NCI-H187 treated with DMSO at 0.1 percent for 48 hours (cell line): ENCODE results near the gene C11orf21.
"Not testable (repeated sequence)": the region's sequence is repeated elsewhere in the genome, so short reads cannot be mapped to it uniquely, and the experiment has no call there.

Source experiments
- DNase-seq: peaks from one replicate; lab custom pipeline; 2025; lab: John Stamatoyannopoulos, UW

Gene C11orf21

DNA sequence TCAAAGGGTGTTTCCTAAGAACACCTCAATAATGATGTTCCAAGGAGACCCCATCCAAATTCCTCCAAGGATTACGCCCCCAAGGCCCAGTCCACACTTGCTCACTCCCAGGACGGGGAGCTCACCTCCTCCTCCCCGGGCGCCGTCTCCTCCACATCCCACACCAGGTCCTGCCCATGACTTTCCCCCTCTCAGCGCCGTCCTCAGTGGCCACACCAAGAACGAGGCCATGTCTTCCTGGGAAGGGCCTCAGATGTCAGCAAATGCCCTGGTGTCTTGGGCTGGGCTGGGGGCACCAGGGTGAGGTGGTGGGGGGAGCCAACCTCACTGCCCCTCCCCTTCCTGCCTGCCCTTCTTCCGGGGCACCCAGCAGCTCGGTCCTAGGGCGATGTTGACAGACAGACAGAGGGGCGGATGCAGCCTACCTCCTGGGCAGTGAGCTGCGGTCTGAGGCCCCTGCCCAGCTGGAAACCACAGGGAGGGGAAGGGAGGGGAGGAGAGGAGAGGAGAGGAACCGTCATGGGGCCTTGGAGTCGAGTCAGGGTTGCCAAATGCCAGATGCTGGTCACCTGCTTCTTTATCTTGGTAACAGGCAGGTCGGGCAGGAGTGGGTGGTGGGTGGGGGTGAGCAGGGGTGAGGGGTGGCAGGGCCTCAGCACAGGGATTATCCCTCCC is at the start of gene C11orf21, which contains the start of gene TSPAN32:
TSS of gene C11orf21 (minus strand) at position 288 of the 675 bp plus-strand sequence. CDS start at position 178, 110 bp downstream.
TSS of gene TSPAN32 (plus strand) at position 383 of the 675 bp plus-strand sequence. CDS start at position 520, 137 bp downstream.
- no peak for DNase-seq

DNA sequence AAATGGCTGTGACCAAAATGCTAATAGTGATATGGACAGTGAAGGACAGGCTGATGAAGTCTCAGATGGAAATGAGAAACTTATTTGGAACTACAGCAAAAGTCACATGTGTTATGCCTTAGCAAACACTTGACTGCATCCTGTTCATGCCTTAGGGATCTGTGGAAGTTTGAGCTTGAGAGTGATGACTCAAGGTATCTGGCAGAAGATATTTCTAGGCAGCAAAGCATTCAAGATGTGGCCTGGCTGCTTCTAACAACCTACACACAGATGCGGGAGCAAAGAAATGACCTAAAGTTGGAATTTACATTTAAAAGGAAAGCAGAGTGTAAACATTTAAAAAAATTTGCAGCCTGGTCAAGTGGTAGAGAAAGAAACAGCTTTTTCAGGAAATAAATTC is 47.3 kb upstream of the C11orf21 start:
- DNase-seq, result no peak

DNA sequence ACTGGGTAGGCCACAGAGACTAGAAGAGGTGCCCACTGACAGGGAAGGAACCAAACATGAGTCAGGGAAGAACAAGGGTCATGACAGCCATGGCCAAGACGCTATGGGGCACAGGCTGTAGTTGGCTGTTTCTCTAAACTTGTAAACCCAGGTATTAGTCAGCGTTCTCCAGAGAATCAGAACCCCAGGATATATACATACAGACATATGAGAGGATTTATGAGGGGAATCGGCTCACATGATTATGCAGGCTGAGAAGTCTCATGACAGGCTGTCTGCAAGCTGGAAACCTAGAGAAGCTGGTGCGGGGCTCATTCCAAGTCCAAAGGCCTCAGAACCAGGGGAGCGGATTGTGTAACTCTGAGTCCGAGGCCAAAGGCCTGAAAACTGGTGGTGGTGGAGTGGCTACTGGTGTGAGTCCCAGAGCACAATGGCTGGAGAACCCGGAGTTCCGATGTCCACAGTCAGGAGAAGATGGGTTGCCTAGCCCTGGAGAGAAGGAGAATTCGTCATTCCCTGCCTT is 45.7 kb upstream of the C11orf21 start:
- DNase-seq, result no peak

DNA sequence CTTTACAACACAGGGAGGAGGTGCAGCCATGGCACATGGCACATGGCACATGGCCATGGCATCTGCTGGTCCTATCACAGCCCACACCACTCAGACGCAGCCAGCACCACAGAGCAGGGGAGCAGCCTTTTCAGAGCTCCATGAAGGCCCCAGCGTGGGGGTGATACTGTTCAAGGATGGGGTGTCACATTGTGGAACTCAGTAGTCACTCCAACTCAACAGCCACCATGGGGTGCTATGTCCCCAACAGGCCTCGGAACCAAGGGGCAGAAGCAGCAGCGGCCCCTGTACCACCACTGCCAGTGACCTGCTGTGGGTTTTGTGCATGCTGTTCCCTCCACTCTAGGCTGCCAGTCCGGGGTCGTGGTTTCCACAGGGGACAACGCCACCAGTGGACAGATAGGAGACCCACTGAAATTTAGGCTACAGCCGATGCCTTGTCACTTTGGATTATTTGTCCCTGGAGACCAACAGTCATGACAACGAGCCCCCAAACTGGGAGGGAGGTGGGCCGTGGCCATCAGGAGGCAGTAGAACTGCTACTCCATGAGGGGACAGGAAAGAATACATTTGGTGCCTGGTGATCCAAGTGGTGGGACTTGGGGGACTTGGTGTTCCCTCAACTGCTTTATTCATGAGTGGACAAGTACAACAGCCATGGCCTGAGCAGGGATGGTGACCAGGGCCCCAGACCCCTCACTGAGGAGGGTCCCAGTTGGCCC is 45.0 kb upstream of the C11orf21 start:
- DNase-seq, result no peak

DNA sequence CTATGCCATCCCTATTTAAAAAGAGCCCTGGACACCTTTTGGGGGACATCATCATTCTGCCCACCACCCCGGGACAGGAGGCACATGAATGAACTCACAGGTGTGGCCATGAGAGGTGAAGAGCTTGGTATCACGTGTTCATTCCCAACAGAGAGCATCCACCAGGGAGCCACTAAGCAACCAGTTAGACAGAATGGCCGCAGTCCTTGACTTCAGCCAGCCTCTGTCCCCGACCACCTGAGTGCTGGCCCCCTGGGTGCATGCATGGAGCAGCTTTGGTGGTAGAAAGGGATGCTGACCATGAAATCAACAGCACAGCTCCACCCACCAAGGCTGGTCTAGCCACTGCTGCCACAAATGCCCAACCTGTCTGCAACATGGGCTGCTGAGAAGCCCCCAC is 44.3 kb upstream of the C11orf21 start:
- DNase-seq, result no peak

DNA sequence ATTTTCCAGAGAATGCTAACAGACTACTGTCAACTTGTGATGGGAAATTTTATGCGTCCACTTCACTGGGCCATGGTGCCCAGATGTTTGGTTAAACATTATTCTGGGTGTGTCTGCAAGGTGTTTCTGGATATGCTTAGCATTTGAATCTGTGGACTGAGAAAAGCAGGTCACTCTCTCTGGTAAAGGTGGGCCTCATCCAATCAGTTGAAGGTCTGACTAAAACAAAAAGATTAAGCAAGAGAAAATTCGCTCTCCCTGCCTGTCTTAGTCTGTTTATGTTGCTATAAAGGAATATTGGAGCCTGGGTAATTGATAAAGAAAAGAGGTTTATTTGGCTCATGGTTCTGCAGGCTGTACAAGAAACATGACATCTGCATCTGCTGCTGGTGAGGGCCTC is 43.3 kb upstream of the C11orf21 start:
- DNase-seq, result no peak

DNA sequence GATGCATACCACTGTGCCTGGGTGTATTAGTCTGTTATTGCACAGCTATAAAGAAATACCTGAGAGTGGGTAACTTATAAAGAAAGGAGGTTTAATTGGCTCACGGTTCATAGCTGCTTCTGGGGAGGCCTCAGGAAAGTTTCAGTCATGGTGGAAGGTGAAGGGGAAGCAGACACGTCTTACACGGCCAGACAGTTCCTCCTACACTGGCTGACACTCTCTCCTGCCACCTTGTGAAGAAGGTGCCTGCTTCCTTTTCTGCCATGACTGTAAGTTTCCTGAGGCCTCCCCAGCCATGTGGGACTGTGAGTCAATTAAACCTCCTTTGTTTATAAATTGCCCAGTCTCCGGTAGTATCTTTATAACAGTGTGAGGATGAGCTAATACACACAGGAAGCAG is 41.8 kb upstream of the C11orf21 start:
- DNase-seq, result no peak

DNA sequence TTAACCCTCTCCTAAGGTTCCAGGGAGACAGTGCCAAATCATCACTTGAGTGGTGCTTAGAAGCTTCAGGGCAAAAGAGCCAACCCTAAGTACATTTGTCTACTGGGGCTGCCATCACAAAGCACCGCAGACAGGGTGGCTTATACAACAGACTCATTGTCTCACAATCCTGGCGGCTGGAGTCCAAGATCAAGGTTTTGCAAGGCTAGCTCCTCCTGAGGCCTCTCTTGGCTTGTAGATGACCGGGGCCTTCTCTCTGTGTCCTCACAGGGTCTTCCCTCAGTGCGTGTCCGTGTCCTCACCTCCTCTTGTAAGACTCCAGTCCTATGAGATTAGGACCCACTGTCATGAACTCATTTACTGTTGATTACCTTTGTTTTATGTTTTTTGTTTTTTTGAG is 41.3 kb upstream of the C11orf21 start:
- no peak for DNase-seq

DNA sequence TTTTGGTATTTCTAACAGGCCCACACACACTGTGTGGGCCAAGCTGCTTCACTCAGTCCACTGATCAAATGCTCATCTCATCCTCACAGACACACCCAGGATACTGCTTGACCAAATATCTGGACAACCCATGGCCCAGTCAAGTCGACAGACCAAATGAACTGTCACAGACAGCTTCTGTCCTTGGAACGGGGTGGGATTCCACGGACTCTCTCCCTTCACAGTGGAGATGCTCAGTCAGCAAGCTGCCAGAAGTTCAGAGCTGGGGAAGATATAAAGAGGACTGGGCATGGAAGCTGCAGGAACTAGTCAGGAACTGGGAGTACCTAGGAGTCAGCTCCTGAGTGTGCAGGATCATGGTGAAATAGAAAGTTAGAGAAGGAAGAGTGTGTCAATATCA is 40.8 kb upstream of the C11orf21 start:
- DNase-seq, result no peak

DNA sequence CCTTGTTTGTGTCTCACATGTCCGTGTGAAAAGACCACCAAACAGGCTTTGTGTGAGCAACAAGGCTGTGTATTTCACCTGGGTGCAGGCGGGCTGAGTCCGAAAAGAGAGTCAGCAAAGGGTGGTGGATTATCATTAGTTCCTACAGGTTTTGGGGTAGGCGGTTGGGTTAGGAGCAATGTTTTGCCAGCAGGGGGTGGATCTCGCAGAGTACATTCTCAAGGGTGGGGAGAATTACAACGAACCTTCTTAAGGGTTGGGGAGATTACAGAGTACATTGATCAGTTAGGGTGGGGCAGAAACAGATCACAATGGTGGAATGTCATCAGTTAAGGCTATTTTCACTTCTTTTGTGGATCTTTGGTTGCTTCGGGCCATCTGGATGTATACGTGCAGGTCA is 37.0 kb upstream of the C11orf21 start:
- DNase-seq, result not testable (repeated sequence)

DNA sequence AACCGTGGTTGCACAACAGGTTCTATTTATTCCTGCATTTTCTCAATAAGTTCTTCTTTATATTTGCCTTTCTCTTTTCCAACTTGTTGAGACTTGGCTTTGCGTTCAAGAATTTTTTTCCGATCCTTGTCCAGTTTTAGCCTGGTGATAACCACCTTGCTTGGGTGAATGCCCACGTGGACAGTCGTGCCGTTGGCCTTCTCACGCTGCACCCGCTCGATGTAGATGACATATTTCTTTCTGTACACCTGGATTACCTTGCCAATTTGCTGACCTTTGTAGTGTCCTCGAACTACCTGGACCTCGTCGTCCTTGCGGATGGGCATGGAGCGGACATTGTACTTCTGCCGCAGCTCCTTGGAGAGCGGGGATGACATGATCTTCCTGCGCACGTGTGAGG is 33.6 kb upstream of the C11orf21 start:
- not testable (repeated sequence) for DNase-seq

DNA sequence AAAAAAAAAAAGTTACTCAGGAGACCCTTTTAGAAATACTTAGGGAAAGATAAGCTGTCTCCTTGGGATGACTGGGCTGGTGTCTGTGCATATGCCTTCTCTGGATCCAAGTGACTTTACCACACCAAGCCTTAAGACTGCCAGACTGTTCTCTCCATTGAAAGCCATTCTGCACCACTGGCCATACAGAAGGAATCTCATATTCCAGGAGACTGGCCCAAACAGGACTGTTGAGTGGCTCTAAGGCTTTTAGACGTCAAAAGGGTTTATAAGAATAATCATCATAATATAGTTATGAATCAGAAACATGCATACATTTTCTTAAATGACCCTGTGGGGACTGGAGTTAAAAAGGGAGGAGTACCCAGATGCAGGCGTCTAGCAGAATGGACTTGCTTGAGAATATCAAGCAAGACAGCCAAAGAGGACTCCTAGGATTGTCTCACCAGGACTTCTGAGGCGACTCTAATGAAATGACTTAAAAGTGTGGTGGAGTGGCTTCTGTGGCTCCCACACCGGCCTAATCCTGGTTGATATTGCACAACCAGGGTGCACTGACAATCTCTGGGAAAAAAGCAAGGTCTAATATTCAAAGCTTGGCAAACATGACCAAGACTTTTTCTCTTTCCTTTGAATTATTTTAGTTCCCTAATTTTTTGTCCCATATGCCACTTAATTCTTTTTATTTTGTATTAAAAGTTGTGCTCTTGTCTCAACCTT is 31.9 kb upstream of the C11orf21 start:
- not testable (repeated sequence) for DNase-seq

DNA sequence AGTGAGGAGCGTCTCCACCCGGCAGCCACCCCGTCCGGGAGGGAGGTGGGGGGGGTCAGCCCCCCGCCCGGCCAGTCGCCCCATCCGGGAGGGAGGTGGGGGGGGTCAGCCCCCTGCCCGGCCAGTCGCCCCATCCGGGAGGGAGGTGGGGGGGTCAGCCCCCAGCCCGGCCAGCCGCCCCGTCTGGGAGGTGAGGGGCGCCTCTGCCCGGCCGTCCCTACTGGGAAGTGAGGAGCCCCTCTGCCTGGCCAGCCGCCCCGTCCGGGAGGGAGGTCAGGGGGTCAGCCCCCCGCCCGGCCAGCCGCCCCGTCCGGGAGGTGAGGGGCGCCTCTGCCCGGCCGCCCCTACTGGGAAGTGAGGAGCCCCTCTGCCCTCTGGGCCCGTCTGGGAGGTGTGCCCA is 30.9 kb upstream of the C11orf21 start:
- DNase-seq, result not testable (repeated sequence)

DNA sequence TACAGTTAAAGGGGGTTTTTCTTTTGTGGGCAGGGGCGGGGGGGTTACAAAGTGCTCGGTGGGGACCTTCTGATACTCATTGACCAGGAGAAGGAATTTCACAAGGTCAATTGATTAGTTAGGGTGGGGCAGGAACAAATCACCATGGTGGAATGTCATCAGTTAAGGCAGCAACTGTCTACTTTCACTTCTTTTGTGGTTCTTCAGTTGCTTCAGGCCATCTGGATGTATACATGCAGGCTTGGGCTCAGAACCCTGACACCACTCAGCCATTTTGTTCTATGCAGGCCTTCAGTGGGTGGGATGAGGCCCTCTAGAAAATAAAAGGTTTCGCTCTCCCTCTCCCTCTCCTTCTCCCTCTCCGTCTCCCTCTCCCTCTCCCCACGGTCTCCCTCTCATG is 29.7 kb upstream of the C11orf21 start:
- no peak for DNase-seq

DNA sequence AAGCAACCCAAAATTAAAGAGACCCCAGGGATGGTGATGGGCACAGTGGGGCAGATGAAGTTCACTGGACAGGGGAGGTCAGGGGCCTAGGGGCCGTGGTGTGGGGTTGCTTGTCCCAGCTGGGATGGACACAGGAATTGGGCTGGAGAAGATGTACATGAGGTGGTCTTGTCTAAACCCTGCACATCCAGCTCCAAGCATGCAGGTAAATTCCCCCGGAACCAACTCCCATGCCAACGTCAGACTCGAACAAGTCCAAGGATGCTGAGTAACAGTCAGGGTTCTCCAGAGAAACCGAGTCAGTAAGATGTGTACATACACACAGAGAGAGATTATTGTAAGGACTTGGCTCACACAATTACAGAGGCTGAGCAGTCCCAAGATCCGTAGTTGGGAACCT is 29.0 kb upstream of the C11orf21 start:
- no peak for DNase-seq

DNA sequence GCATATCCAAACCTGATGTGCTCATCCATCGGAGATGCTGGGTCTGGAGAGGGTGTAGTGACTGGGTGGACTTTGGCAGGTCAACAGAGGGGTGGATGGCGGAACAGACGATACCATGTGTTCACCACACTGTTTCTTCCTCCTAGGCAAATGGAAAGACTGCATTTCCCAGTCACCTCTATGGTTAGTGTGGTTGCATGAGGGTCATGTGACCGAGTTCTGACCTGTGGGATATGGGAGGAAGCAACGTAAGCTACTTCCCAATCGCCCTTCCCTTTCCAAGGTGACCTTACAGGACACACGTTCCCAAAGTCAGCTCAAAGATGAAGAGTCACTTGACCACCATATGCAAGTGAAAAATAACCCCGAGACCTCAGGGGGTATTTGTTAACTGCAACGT is 27.8 kb upstream of the C11orf21 start:
- no peak for DNase-seq

DNA sequence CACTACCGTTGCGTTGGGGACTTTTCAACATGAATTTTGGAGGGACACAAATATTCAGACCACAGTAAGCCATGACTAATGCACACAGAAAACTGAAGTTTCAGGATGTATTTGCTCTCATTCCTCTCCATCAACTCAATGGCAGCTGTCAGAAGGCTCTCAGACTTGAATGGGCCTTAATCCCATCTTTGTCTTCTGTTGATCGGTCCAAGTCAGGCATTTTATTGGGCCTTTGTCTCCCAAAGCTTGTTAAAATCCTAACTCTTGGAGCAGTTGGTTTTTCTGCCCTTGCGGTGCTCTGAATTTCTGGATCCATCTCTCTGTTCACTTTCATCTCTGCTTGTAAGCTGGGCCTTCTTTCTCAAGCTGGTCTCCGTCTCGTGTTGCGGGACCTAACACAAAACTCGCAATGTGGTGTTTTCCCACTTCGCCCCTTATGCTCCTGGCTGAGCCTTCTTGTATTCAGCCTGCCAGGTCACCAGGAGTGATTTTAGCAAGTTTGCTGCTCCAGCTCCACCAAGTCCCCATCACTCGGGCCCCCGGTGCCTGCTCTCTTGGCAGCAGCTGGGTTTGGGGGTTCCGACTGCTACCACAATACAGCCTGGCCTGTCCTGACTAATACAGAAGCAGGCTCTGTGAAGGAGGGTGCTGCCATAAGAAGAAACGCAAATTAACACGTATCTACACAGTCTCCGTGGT is 27.1 kb upstream of the C11orf21 start:
- DNase-seq, result no peak

DNA sequence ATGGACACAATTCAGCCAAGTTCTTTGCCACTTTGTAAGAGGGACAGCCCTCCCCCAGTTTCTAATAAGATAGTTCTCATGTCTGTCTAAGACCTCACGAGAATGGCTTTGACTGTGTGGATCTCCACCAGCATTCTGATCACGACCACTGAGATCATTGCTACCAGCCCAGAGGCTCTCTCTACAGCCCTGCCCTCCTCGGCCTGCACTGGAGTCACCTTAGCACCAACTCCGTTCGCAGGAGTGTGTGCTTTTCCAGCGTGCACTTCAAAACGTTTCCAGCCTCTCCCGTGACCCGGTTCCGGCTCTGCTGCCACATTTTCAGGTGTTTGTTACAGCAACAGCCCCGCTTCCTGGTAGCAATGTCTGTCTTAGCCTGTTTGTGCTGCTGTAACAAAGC is 26.3 kb upstream of the C11orf21 start:
- DNase-seq, result no peak

DNA sequence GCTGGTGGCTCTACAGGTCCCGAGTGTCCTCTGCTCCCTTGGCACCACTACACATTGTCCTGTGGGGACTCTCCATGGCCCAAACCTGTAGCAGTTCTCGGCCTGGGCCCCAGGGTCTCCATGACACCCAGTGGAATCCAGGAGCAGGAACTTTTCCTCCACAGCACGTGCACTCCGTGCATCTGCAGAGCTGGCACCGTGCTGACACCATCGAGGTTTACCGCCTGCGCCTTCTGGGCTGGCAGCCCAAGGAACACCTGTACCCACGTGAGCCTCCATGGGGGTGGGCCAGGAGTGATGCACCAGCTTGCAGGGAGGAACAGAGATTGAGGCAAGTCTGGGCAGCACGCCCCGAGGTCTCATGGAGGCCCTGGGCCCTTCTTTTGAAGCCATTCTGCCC is 25.3 kb upstream of the C11orf21 start:
- DNase-seq, result no peak

DNA sequence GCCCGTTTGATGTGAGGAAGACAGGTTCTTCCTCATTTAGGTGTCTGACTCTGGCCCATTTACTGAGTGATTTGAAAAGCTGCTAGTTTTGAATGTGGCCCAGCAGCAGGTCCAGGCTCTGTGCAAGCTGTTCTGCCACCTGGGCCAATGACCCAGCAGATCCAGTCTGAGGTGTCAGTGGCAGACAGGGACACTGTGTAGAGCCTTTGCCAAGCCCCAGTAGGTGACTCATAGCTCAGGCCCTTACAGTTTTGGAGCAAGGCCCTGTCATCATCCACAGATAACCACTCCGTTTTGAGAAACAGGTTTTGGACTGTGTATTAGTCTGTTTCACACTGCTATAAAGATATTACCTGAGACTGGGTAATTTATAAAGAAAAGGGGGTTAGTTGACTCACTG is 24.0 kb upstream of the C11orf21 start:
- no peak for DNase-seq

DNA sequence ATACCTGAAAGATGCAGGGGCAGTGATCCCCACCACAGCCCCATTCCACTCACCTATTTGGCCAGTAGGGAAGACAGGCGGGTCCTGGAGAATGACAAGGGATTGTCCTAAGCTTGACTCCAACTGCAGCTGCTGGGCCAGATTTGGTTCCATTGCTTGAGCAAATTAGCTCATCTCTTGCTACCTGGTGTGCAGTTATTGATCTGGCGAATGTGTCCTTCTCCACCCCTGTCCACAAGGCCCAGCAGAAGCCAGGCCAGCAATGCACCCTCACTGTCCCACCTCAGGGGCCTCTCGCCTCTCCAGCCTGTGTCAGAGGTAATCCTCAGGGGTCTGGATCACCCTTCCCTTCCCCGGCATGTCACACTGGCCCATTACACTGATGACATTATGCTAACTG is 23.4 kb upstream of the C11orf21 start:
- DNase-seq, result no peak

DNA sequence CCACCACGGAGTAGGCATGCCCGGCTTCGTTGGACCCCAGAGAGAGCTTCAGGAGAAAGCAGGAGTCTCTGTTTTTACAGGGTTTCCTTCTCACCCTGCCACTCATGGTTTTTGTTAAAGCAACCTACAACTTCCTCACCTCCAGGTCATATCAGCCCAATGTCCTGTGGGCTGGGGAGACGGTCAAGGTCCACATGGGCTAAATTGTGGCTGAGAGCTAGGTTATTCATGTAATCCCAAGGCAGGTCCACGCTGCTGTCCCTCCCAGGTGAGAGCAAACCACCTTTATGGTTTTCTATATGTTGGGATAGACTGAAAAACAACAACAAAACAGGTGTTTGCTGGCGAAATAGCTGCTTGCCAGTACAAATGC is 19.6 kb upstream of the C11orf21 start:
- DNase-seq, result no peak
